ENCODE results near the gene FOXA3. TPM values are rescaled to one million over a fixed set of nuclear protein-coding genes. Genes with fewer than 3 reads are reported as not detected.

FOXA3 gene
- total and polyA plus RNA-seq, 2 experiments from 2014 or later: 11.1 to 17.5 TPM

DNA sequence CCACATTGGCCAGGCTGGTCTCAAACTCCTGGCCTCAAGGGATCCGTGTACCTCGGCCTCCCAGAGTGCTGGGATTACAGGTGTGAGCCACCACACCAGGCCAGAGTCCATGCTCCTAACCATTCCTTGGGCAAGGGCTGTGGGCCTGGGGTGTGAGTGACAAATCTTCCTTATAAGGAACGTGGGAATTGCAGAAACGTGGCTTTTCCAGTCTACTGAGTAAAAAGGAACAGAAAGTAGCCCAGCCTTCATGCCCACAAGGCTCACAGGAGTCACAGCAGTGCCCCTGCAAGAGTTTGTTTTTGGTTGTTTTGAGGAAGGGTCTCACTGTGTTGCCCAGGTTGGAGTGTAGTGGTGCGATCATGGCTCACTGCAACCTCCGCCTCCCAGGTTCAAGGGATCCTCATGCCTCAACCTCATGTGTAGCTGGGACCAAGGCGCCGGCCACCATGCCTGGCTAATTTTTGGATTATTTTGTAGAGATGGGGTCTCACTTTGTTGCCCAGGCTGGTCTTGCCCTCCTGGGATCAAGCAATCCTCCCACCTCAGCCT lies 33.2 kb downstream of the FOXA3 start (continued):
- TF ChIP-seq, protein P1, sequence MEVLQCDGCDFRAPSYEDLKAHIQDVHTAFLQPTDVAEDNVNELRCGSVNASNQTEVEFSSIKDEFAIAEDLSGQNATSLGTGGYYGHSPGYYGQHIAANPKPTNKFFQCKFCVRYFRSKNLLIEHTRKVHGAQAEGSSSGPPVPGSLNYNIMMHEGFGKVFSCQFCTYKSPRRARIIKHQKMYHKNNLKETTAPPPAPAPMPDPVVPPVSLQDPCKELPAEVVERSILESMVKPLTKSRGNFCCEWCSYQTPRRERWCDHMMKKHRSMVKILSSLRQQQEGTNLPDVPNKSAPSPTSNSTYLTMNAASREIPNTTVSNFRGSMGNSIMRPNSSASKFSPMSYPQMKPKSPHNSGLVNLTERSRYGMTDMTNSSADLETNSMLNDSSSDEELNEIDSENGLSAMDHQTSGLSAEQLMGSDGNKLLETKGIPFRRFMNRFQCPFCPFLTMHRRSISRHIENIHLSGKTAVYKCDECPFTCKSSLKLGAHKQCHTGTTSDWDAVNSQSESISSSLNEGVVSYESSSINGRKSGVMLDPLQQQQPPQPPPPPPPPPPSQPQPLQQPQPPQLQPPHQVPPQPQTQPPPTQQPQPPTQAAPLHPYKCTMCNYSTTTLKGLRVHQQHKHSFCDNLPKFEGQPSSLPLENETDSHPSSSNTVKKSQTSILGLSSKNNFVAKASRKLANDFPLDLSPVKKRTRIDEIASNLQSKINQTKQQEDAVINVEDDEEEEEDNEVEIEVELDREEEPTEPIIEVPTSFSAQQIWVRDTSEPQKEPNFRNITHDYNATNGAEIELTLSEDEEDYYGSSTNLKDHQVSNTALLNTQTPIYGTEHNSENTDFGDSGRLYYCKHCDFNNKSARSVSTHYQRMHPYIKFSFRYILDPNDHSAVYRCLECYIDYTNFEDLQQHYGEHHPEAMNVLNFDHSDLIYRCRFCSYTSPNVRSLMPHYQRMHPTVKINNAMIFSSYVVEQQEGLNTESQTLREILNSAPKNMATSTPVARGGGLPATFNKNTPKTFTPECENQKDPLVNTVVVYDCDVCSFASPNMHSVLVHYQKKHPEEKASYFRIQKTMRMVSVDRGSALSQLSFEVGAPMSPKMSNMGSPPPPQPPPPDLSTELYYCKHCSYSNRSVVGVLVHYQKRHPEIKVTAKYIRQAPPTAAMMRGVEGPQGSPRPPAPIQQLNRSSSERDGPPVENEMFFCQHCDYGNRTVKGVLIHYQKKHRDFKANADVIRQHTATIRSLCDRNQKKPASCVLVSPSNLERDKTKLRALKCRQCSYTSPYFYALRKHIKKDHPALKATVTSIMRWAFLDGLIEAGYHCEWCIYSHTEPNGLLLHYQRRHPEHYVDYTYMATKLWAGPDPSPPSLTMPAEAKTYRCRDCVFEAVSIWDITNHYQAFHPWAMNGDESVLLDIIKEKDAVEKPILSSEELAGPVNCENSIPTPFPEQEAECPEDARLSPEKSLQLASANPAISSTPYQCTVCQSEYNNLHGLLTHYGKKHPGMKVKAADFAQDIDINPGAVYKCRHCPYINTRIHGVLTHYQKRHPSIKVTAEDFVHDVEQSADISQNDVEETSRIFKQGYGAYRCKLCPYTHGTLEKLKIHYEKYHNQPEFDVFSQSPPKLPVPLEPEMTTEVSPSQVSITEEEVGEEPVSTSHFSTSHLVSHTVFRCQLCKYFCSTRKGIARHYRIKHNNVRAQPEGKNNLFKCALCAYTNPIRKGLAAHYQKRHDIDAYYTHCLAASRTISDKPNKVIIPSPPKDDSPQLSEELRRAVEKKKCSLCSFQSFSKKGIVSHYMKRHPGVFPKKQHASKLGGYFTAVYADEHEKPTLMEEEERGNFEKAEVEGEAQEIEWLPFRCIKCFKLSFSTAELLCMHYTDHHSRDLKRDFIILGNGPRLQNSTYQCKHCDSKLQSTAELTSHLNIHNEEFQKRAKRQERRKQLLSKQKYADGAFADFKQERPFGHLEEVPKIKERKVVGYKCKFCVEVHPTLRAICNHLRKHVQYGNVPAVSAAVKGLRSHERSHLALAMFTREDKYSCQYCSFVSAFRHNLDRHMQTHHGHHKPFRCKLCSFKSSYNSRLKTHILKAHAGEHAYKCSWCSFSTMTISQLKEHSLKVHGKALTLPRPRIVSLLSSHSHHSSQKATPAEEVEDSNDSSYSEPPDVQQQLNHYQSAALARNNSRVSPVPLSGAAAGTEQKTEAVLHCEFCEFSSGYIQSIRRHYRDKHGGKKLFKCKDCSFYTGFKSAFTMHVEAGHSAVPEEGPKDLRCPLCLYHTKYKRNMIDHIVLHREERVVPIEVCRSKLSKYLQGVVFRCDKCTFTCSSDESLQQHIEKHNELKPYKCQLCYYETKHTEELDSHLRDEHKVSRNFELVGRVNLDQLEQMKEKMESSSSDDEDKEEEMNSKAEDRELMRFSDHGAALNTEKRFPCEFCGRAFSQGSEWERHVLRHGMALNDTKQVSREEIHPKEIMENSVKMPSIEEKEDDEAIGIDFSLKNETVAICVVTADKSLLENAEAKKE (CRISPR knock-in tag; IDR thresholded peaks at IDR 0.05): no peak
- TF ChIP-seq POLR2AphosphoS5 (IDR thresholded peaks at IDR 0.05; ENCODE audit: low read depth) (no peak), STAT1 (IDR thresholded peaks at IDR 0.05; ENCODE audit: unreplicated experiment) (no peak), EZH2phosphoT487 (IDR thresholded peaks at IDR 0.05; ENCODE audit: unreplicated experiment) (no peak), EZH2 (IDR thresholded peaks at IDR 0.05; ENCODE audit: low read depth, unreplicated experiment) (no peak), CREB1 (CRISPR knock-in tag; IDR thresholded peaks at IDR 0.05; ENCODE audit: low read depth) (no peak), ZNF331 (CRISPR knock-in tag; IDR thresholded peaks at IDR 0.05; ENCODE audit: low read depth) (no peak), ZNF114 (CRISPR knock-in tag; IDR thresholded peaks at IDR 0.05) (no peak)
- TF ChIP-seq, protein P2, sequence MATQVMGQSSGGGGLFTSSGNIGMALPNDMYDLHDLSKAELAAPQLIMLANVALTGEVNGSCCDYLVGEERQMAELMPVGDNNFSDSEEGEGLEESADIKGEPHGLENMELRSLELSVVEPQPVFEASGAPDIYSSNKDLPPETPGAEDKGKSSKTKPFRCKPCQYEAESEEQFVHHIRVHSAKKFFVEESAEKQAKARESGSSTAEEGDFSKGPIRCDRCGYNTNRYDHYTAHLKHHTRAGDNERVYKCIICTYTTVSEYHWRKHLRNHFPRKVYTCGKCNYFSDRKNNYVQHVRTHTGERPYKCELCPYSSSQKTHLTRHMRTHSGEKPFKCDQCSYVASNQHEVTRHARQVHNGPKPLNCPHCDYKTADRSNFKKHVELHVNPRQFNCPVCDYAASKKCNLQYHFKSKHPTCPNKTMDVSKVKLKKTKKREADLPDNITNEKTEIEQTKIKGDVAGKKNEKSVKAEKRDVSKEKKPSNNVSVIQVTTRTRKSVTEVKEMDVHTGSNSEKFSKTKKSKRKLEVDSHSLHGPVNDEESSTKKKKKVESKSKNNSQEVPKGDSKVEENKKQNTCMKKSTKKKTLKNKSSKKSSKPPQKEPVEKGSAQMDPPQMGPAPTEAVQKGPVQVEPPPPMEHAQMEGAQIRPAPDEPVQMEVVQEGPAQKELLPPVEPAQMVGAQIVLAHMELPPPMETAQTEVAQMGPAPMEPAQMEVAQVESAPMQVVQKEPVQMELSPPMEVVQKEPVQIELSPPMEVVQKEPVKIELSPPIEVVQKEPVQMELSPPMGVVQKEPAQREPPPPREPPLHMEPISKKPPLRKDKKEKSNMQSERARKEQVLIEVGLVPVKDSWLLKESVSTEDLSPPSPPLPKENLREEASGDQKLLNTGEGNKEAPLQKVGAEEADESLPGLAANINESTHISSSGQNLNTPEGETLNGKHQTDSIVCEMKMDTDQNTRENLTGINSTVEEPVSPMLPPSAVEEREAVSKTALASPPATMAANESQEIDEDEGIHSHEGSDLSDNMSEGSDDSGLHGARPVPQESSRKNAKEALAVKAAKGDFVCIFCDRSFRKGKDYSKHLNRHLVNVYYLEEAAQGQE (IDR thresholded peaks at IDR 0.05; ENCODE audit: unreplicated experiment): no peak
- TF ChIP-seq, protein P3, sequence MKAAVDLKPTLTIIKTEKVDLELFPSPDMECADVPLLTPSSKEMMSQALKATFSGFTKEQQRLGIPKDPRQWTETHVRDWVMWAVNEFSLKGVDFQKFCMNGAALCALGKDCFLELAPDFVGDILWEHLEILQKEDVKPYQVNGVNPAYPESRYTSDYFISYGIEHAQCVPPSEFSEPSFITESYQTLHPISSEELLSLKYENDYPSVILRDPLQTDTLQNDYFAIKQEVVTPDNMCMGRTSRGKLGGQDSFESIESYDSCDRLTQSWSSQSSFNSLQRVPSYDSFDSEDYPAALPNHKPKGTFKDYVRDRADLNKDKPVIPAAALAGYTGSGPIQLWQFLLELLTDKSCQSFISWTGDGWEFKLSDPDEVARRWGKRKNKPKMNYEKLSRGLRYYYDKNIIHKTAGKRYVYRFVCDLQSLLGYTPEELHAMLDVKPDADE (IDR thresholded peaks at IDR 0.05): no peak
